BE2C (cell line): ENCODE measurements around the gene MSS51. TPM values are rescaled to one million over a fixed set of nuclear protein-coding genes. Genes with fewer than 3 reads are reported as not detected.

Experiments used
- DNase-seq: peaks from one replicate; pipeline ENCODE4 v3.0.0-alpha.2; 2020
- H3K27me3 ChIP-seq: fragments of 250-450 bp; sonication (Bioruptor Pico); 2 replicates; pipeline ENCODE4 v1.5.1; 2020; ENCODE audit warnings: mild to moderate bottlenecking
- H3K36me3 ChIP-seq: fragments of 250-450 bp; sonication (Bioruptor Pico); 2 replicates; pipeline ENCODE4 v1.5.1; 2020; ENCODE audit warnings: mild to moderate bottlenecking
- H3K4me1 ChIP-seq: fragments of 250-450 bp; sonication (Bioruptor Pico); 2 replicates; pipeline ENCODE4 v1.5.1; 2020
- H3K4me3 ChIP-seq: 2 replicates; pipeline ENCODE4 v1.5.1; 2011; ENCODE audit warnings: low read depth, low read length
- H3K9me3 ChIP-seq: fragments of 250-450 bp; sonication (Bioruptor Pico); 2 replicates; pipeline ENCODE4 v1.5.1; 2020
- CTCF ChIP-seq: IDR thresholded peaks from 2 replicates; pipeline ENCODE4 v1.5.1; 2012; ENCODE audit warnings: mild to moderate bottlenecking, low read depth, low read length
- polyA plus RNA-seq: library from polyadenylated mRNA; unstranded; fragments of >200 nt; gene quantifications from one replicate; pipeline ENCODE4 v1.2.1, GENCODE V29; 2012; ENCODE audit warnings: low read depth, missing spikeins; ENCODE audit not compliant: insufficient read length, insufficient read depth

The MSS51 gene
- 1.4 TPM for polyA plus RNA-seq

- H3K36me3 ChIP-seq = peaks cover 4% of the 10 kb centered on the region; the same call in 1 of the 2 replicates
- no peak for TF ChIP-seq CTCF
- no peaks in the 10 kb centered on the region; the same call in 1 of the 2 replicates for H3K4me1 ChIP-seq
- no peak within 1 kb of the TSS for H3K4me3 ChIP-seq
- H3K27me3 ChIP-seq = no peaks in the 10 kb centered on the region
- no peaks in the 10 kb centered on the region for H3K9me3 ChIP-seq
- DNase-seq = no peak
These were observed at the start of gene MSS51 for GRCh38 chr10:73433538-73433867. Gene MSS51, minus strand, starts transcription at chr10:73433561. Its CDS starts 5,277 bp downstream, at chr10:73428284.

DNA sequence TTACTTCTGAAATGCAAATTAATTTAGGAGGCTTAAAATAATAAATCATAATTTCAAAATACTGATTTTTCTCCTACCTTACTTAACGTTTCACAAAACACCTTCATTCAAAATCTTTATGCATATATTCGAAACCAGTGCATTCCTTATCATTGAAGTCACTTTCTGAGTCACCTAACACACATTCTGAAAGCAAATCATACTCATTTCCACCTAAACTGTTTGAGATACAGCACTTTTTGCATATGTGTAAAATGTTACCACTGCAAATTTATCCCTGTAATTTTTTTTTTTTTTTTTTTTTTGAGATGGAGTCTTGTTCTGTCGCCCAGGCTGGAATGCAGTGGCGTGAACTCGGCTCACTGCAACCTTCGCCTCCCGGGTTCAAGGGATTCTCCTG is 46.8 kb upstream of the MSS51 start:
- Histone ChIP-seq H3K4me3 (no peak overlapping the region), H3K9me3 (no peaks in the 10 kb centered on the region), H3K4me1 (no peaks in the 10 kb centered on the region), H3K27me3 (no peaks in the 10 kb centered on the region), H3K36me3 (peaks cover 18% of the 10 kb centered on the region)
- no peak for DNase-seq
- no peak for TF ChIP-seq CTCF

GRCh38 chr10:73478636-73479035 is 45.3 kb upstream of the MSS51 start:
- Histone ChIP-seq H3K9me3 (no peaks in the 10 kb centered on the region), H3K36me3 (peaks cover 19% of the 10 kb centered on the region), H3K27me3 (no peaks in the 10 kb centered on the region), H3K4me3 (no peak overlapping the region), H3K4me1 (no peaks in the 10 kb centered on the region)
- no peak for TF ChIP-seq CTCF
- DNase-seq = no peak

DNA sequence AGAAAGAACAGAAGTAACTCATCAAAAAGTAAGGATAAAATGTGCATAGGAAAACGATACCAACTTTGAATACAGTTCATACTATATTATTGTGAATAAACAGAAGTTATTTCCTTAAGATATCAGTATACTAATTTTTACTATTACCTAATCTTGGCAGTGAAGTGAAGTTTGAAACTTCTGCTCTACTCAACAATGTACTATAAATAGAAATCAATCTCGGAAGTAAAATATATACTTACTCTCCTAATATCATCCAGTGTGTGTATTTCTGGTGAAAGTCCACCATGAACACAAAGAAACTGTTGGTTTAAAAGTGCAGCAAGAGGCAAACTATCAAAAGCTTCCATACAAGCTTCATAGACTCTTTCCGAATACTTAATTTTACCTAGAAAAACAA is 37.9 kb upstream of the MSS51 start:
- no peak for DNase-seq
- Histone ChIP-seq H3K36me3 (peaks cover 30% of the 10 kb centered on the region), H3K4me1 (no peaks in the 10 kb centered on the region), H3K4me3 (no peak overlapping the region), H3K27me3 (no peaks in the 10 kb centered on the region), H3K9me3 (no peaks in the 10 kb centered on the region)
- TF ChIP-seq CTCF = no peak

DNA sequence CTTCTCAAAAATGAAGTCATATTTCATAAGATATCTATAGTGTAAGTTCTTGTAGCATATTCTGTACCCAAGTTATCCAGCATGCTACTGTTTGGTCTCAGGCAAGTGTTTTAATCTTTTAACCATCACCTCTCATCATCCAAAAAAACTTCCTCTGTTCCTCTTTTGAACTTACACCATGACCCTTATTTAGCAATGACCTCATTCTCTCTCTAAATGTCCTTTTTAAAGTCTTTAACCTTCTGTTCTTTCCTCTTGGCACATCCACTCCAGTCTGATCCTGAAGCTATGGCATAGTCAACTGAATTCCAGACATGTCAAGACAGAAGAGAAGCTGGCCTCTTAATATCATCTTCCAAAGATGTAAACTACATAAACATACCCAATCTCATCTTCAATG is 36.2 kb upstream of the MSS51 start:
- H3K4me1 ChIP-seq = no peaks in the 10 kb centered on the region
- no peak for DNase-seq
- no peaks in the 10 kb centered on the region for H3K9me3 ChIP-seq
- no peaks in the 10 kb centered on the region for H3K27me3 ChIP-seq
- peaks cover 23% of the 10 kb centered on the region for H3K36me3 ChIP-seq
- H3K4me3 ChIP-seq = no peak overlapping the region
- no peak for TF ChIP-seq CTCF

DNA sequence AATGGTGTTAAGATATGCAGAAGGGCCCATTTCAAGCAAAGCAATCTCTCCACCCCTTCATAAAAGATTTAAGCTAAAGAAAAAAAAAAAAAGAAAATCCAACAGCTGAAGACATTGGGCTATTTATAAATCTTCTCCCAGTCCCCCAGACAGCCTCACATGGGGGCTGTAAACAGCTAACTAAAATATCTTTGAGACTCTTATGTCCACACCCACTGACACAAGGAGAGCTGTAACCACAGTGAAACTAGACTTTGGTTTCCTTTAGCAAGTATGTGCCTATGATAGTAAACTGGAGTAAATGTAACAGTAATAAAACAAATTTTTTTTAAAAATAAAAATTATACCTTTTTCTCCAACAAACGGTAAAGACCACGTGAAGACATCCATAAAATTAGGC is 33.8 kb upstream of the MSS51 start:
- no peak for DNase-seq
- peaks cover 20% of the 10 kb centered on the region for H3K36me3 ChIP-seq
- TF ChIP-seq CTCF = no peak
- H3K27me3 ChIP-seq = no peaks in the 10 kb centered on the region
- H3K4me1 ChIP-seq = no peaks in the 10 kb centered on the region
- H3K9me3 ChIP-seq = no peaks in the 10 kb centered on the region
- H3K4me3 ChIP-seq = no peak overlapping the region
